Neural progenitor cell (in vitro differentiated cells): ENCODE measurements around the gene GATA5. TPM values are rescaled to one million over a fixed set of nuclear protein-coding genes. Genes with fewer than 3 reads are reported as not detected.

ENCODE experiments used
- DNase-seq: peaks from one replicate; pipeline ENCODE4 v3.0.0-alpha.2; 2016; ENCODE audit warnings: low spot score
- H2AFZ ChIP-seq: fragments of 200-600 bp; sonication (generic); replicated peaks from 2 replicates; pipeline ENCODE4 v1.6.1; 2016; ENCODE audit warnings: antibody characterized with exemption
- H3F3A ChIP-seq: fragments of 200-600 bp; sonication (generic); 2 replicates; pipeline ENCODE4 v1.6.1; 2016; ENCODE audit warnings: antibody characterized with exemption, low read depth
- H3K27ac ChIP-seq: fragments of 200-600 bp; sonication (generic); 2 replicates; pipeline ENCODE4 v1.5.1; 2016; ENCODE audit warnings: mild to moderate bottlenecking
- H3K27me3 ChIP-seq: fragments of 200-600 bp; sonication (generic); 2 replicates; pipeline ENCODE4 v1.6.1; 2016; ENCODE audit warnings: mild to moderate bottlenecking, moderate library complexity
- H3K36me3 ChIP-seq: fragments of 200-600 bp; sonication (generic); 2 replicates; pipeline ENCODE4 v1.5.1; 2016
- H3K4me1 ChIP-seq: fragments of 200-600 bp; sonication (generic); 2 replicates; pipeline ENCODE4 v1.6.1; 2016; ENCODE audit warnings: mixed run types
- H3K4me2 ChIP-seq: fragments of 200-600 bp; sonication (generic); 2 replicates; pipeline ENCODE4 v1.6.1; 2016
- H3K4me3 ChIP-seq: fragments of 200-600 bp; sonication (generic); 2 replicates; pipeline ENCODE4 v1.5.1; 2016
- H3K79me2 ChIP-seq: fragments of 200-600 bp; sonication (generic); 2 replicates; pipeline ENCODE4 v1.6.1; 2016; ENCODE audit warnings: low read depth
- H3K9ac ChIP-seq: fragments of 200-600 bp; sonication (generic); 2 replicates; pipeline ENCODE4 v1.6.1; 2016
- H3K9me3 ChIP-seq: fragments of 200-600 bp; sonication (generic); 2 replicates; pipeline ENCODE4 v1.5.1; 2016; ENCODE audit warnings: low read depth
- H4K20me1 ChIP-seq: fragments of 200-600 bp; sonication (generic); 2 replicates; pipeline ENCODE4 v1.6.1; 2016; ENCODE audit warnings: low read depth
- H3K27ac Mint-ChIP-seq: 3 replicates; pipeline ENCODE4 v1.8.0; 2021; ENCODE audit warnings: mixed read lengths
- H3K27me3 Mint-ChIP-seq: 2 replicates; pipeline ENCODE4 v1.8.0; 2022; ENCODE audit warnings: low read depth, mild to moderate bottlenecking, inconsistent platforms, moderate library complexity, mixed read lengths; ENCODE audit not compliant: insufficient read depth
- H3K36me3 Mint-ChIP-seq: 3 replicates; pipeline ENCODE4 v1.8.0; 2021; ENCODE audit warnings: mixed read lengths
- H3K4me1 Mint-ChIP-seq: 3 replicates; pipeline ENCODE4 v1.8.0; 2021; ENCODE audit warnings: mixed read lengths
- H3K4me3 Mint-ChIP-seq: 3 replicates; pipeline ENCODE4 v1.8.0; 2021; ENCODE audit warnings: mild to moderate bottlenecking, moderate library complexity, mixed read lengths
- H3K9me3 Mint-ChIP-seq: 3 replicates; pipeline ENCODE4 v1.8.0; 2020; ENCODE audit warnings: mixed read lengths
- EZH2 ChIP-seq: fragments of 200-600 bp; sonication (generic); IDR thresholded peaks from 2 replicates; pipeline ENCODE4 v1.6.1; 2017; ENCODE audit warnings: antibody characterized with exemption, mild to moderate bottlenecking, moderate library complexity
- EZH2phosphoT487 ChIP-seq: fragments of 200-600 bp; sonication (generic); IDR thresholded peaks from 2 replicates; pipeline ENCODE4 v1.6.1; 2017; ENCODE audit warnings: antibody characterized with exemption
- total RNA-seq: library from RNA; depleted of rRNA; stranded (reverse); fragments of >200 nt; gene quantifications from 2 replicates; pipeline ENCODE4 v1.2.3, GENCODE V29; 2015; ENCODE audit warnings: low replicate concordance
- TF ChIP-seq, protein P1 (sequence below): fragments of 200-600 bp; sonication (generic); IDR thresholded peaks from 2 replicates; pipeline ENCODE4 v1.5.1; 2017; ENCODE audit warnings: antibody characterized with exemption, mild to moderate bottlenecking

Gene GATA5
- total RNA-seq, 1 donor from 2014 or later: not detected

DNA sequence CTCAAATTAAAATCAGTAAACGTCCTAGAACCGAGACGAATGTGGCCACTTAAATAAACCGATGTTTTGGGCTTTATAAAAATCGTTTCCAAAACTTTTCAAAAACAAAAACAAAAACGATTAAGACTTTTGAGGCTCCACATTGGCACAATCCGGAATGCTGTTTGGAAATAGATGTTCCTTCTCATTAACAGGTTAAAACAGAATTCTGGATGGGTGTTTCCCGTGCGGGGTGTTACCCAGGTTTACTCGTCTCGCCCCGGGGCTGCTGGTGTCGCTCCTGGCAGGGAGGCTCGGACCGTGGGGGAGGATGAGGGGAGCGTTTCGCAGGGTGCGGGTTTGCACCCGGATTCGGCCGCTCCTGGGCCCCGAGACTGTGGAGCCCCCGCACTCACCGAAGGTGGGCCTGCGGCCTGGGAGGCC lies 1.2 kb downstream of the GATA5 start:
- H3K4me1 ChIP-seq: peaks cover 19% of the 10 kb centered on the region
- no peaks in the 10 kb centered on the region for H3K9me3 ChIP-seq
- no peak overlapping the region for H3K27ac ChIP-seq
- H3K27me3 ChIP-seq: peaks cover 79% of the 10 kb centered on the region
- H2AFZ ChIP-seq: no peak overlapping the region
- TF ChIP-seq, protein P1, sequence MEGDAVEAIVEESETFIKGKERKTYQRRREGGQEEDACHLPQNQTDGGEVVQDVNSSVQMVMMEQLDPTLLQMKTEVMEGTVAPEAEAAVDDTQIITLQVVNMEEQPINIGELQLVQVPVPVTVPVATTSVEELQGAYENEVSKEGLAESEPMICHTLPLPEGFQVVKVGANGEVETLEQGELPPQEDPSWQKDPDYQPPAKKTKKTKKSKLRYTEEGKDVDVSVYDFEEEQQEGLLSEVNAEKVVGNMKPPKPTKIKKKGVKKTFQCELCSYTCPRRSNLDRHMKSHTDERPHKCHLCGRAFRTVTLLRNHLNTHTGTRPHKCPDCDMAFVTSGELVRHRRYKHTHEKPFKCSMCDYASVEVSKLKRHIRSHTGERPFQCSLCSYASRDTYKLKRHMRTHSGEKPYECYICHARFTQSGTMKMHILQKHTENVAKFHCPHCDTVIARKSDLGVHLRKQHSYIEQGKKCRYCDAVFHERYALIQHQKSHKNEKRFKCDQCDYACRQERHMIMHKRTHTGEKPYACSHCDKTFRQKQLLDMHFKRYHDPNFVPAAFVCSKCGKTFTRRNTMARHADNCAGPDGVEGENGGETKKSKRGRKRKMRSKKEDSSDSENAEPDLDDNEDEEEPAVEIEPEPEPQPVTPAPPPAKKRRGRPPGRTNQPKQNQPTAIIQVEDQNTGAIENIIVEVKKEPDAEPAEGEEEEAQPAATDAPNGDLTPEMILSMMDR: no peak
- TF ChIP-seq EZH2: peak; percentile 100
- no peak for DNase-seq
- H3K79me2 ChIP-seq: no peaks in the 10 kb centered on the region
- H3K9ac ChIP-seq: no peak overlapping the region
- peaks cover 27% of the 10 kb centered on the region for H4K20me1 ChIP-seq
- Mint-ChIP-seq H3K27ac (no peak overlapping the region), H3K36me3 (no peaks in the 10 kb centered on the region), H3K4me1 (peaks cover 13% of the 10 kb centered on the region), H3K4me3 (peak overlapping the region; percentile 64), H3K9me3 (no peaks in the 10 kb centered on the region), H3K27me3 (peaks cover 55% of the 10 kb centered on the region)
- peaks cover 13% of the 10 kb centered on the region for H3F3A ChIP-seq
- H3K36me3 ChIP-seq: no peaks in the 10 kb centered on the region
- H3K4me3 ChIP-seq: peak overlapping the region; percentile 49
- H3K4me2 ChIP-seq: peak overlapping the region; percentile 72

DNA sequence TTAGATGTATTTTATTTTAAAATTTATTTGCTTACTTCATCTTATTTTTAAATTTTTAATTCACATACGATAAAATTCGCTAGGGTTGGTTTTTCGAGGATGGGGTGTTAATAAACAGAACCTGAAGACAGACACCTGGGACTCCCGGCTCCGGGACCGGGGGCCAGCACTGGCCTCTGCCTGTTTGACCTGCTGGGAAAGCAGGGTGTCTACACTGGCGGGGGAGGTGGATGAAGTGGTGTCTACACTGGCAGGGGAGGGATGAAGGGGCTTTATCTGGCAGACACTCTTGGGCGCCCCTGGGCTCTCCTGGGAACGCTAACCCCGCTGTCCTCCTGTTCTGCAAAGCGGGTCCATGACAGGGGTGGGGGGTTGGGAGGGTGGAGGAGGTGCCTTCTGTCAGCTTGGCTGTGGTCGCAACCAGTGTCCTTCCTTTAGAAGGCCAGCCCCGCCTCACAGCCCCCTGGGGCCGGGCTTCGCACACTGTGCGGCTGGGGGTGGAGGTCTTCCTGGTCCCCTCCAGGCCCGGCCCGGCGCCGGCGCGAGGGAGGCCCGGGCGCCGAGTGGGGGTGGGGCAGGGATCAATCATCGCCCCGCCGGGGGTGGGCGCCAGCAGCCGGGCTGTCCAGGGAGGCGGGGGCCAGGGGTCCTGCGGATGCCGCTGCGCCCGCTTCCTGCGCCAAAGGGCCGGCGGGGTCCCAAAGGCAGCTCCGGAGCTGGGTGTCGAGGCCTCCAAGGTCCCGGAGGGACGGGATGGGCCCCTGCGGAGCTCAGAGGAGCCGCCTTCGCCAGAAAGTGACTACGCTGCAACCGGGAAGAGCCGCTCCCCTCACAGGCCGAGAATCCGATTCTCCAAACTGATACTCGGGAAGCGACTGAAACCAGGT lies 1.8 kb downstream of the GATA5 start:
- Histone ChIP-seq H3K27ac (no peak overlapping the region), H3K9ac (no peak overlapping the region), H3K36me3 (no peaks in the 10 kb centered on the region), H3K79me2 (no peaks in the 10 kb centered on the region), H3K9me3 (no peaks in the 10 kb centered on the region), H3K27me3 (peaks cover 76% of the 10 kb centered on the region), H3F3A (peaks cover 13% of the 10 kb centered on the region), H4K20me1 (peaks cover 27% of the 10 kb centered on the region), H3K4me1 (peaks cover 19% of the 10 kb centered on the region), H2AFZ (no peak overlapping the region), H3K4me2 (peak overlapping the region; percentile 72), H3K4me3 (peak overlapping the region; percentile 49)
- TF ChIP-seq EZH2: no peak
- TF ChIP-seq, protein P1: no peak
- TF ChIP-seq EZH2phosphoT487: no peak
- Mint-ChIP-seq H3K4me3 (peak overlapping the region; percentile 64), H3K4me1 (peaks cover 15% of the 10 kb centered on the region), H3K27me3 (peaks cover 48% of the 10 kb centered on the region), H3K36me3 (no peaks in the 10 kb centered on the region), H3K27ac (no peak overlapping the region), H3K9me3 (no peaks in the 10 kb centered on the region)
- peak; percentile 73 for DNase-seq

DNA sequence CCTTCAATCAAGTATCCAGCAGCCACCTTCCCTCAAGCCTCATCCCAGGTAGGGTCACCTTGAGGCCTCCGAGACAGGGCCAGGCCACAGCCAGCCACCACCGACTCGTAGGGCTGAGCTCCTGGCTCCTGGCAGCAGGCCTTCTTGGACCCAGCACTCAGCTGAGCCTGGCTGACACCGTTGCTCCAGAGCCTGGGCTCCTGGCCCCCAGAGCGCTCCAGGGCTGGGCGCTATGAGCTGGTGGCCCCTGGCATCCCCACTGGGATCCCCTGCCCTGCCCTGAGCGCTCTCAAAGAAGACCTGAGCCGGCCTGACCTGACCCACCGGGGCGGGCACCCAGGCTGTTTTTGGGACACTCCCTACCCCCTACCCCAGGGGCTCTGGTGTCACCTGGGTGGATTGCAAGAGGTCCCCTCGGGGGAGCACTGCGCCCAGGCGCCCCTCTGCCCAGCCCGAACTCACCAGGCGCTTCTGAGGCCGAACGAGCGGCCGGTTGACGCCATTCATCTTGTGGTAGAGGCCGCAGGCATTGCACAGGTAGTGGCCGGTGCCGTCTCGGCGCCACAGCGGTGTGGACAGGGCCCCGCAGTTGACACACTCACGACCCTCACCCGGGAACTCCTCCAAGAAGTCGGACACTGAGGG lies 2.7 kb downstream of the GATA5 start:
- H3K4me2 ChIP-seq: no peak overlapping the region
- H4K20me1 ChIP-seq: peaks cover 20% of the 10 kb centered on the region
- peaks cover 19% of the 10 kb centered on the region for H3K4me1 ChIP-seq
- H3K27ac Mint-ChIP-seq: no peak overlapping the region
- TF ChIP-seq, protein P1: no peak
- TF ChIP-seq EZH2phosphoT487 (no peak), EZH2 (no peak)
- no peak overlapping the region for H3K9ac ChIP-seq
- H3K27ac ChIP-seq: no peak overlapping the region
- H3K36me3 ChIP-seq: no peaks in the 10 kb centered on the region
- H3K27me3 ChIP-seq: peaks cover 68% of the 10 kb centered on the region
- H3K9me3 Mint-ChIP-seq: no peaks in the 10 kb centered on the region
- H3K4me3 Mint-ChIP-seq: no peak overlapping the region
- peaks cover 15% of the 10 kb centered on the region for H3K4me1 Mint-ChIP-seq
- H3K79me2 ChIP-seq: no peaks in the 10 kb centered on the region
- H3K27me3 Mint-ChIP-seq: peaks cover 42% of the 10 kb centered on the region
- H3F3A ChIP-seq: peaks cover 13% of the 10 kb centered on the region
- H3K4me3 ChIP-seq: no peak overlapping the region
- H3K9me3 ChIP-seq: no peaks in the 10 kb centered on the region
- no peak overlapping the region for H2AFZ ChIP-seq
- H3K36me3 Mint-ChIP-seq: no peaks in the 10 kb centered on the region
- DNase-seq: no peak
